Measurements from ENCODE around the gene AKAIN1.

The AKAIN1 gene

GRCh38 chr18:5167831-5168230 is 29.2 kb downstream of the AKAIN1 start:
- Histone ChIP-seq H3K36me3 (ENCODE audit: insufficient read depth, low read length) (no peaks in the 10 kb centered on the region), H3K27ac (no peak overlapping the region), H3K9me3 (ENCODE audit: low read depth, low read length) (no peaks in the 10 kb centered on the region), H3K4me3 (no peak overlapping the region), H3K9ac (ENCODE audit: insufficient read length) (no peak overlapping the region)
- TF ChIP-seq FOXP2 (optimal IDR thresholded peaks at IDR 0.05; ENCODE audit: control extremely low read depth, extremely low read length, insufficient read depth) (no peak), POLR2AphosphoS5 (IDR thresholded peaks at IDR 0.05; ENCODE audit: borderline replicate concordance, low read depth, low read length) (no peak), EZH2 (IDR thresholded peaks at IDR 0.05) (no peak)
- DNase-seq (ENCODE audit: low read depth, low spot score), result no peak

GRCh38 chr18:5166606-5167280 is 30.3 kb downstream of the AKAIN1 start:
- H3K9ac ChIP-seq (ENCODE audit: insufficient read length), result no peak overlapping the region
- TF ChIP-seq POLR2AphosphoS5 (IDR thresholded peaks at IDR 0.05; ENCODE audit: borderline replicate concordance, low read depth, low read length), result no peak
- TF ChIP-seq EZH2 (IDR thresholded peaks at IDR 0.05), result no peak
- no peak for TF ChIP-seq FOXP2 (optimal IDR thresholded peaks at IDR 0.05; ENCODE audit: control extremely low read depth, extremely low read length, insufficient read depth)
- no peak for DNase-seq (ENCODE audit: low read depth, low spot score)
- H3K27ac ChIP-seq, result no peak overlapping the region
- H3K4me3 ChIP-seq, result no peak overlapping the region
- H3K9me3 ChIP-seq (ENCODE audit: low read depth, low read length), result no peaks in the 10 kb centered on the region
- no peaks in the 10 kb centered on the region for H3K36me3 ChIP-seq (ENCODE audit: insufficient read depth, low read length)

GRCh38 chr18:5164903-5165302 is 32.2 kb downstream of the AKAIN1 start:
- H3K9me3 ChIP-seq (ENCODE audit: low read depth, low read length), result no peaks in the 10 kb centered on the region
- no peak overlapping the region for H3K27ac ChIP-seq
- TF ChIP-seq FOXP2 (optimal IDR thresholded peaks at IDR 0.05; ENCODE audit: control extremely low read depth, extremely low read length, insufficient read depth) (no peak), POLR2AphosphoS5 (IDR thresholded peaks at IDR 0.05; ENCODE audit: borderline replicate concordance, low read depth, low read length) (no peak), EZH2 (IDR thresholded peaks at IDR 0.05) (no peak)
- no peak for DNase-seq (ENCODE audit: low read depth, low spot score)
- no peak overlapping the region for H3K9ac ChIP-seq (ENCODE audit: insufficient read length)
- no peaks in the 10 kb centered on the region for H3K36me3 ChIP-seq (ENCODE audit: insufficient read depth, low read length)
- no peak overlapping the region for H3K4me3 ChIP-seq

- DNase-seq (ENCODE audit: low read depth, low spot score), result no peak
- H3K9ac ChIP-seq (ENCODE audit: insufficient read length), result no peak overlapping the region
- H3K27ac ChIP-seq, result no peak overlapping the region
- H3K4me3 ChIP-seq, result no peak overlapping the region
- TF ChIP-seq POLR2AphosphoS5 (IDR thresholded peaks at IDR 0.05; ENCODE audit: borderline replicate concordance, low read depth, low read length), result no peak
- TF ChIP-seq EZH2 (IDR thresholded peaks at IDR 0.05), result no peak
- no peak for TF ChIP-seq FOXP2 (optimal IDR thresholded peaks at IDR 0.05; ENCODE audit: control extremely low read depth, extremely low read length, insufficient read depth)
- no peaks in the 10 kb centered on the region for H3K9me3 ChIP-seq (ENCODE audit: low read depth, low read length)
- no peaks in the 10 kb centered on the region for H3K36me3 ChIP-seq (ENCODE audit: insufficient read depth, low read length)
Measured at GRCh38 chr18:5162111-5162510, 34.9 kb downstream of the AKAIN1 start.

GRCh38 chr18:5159080-5159479 is 38.0 kb downstream of the AKAIN1 start:
- Histone ChIP-seq H3K9ac (ENCODE audit: insufficient read length) (no peak overlapping the region), H3K36me3 (ENCODE audit: insufficient read depth, low read length) (no peaks in the 10 kb centered on the region), H3K9me3 (ENCODE audit: low read depth, low read length) (no peaks in the 10 kb centered on the region), H3K27ac (no peak overlapping the region), H3K4me3 (no peak overlapping the region)
- DNase-seq (ENCODE audit: low read depth, low spot score), result no peak
- TF ChIP-seq FOXP2 (optimal IDR thresholded peaks at IDR 0.05; ENCODE audit: control extremely low read depth, extremely low read length, insufficient read depth) (no peak), POLR2AphosphoS5 (IDR thresholded peaks at IDR 0.05; ENCODE audit: borderline replicate concordance, low read depth, low read length) (no peak), EZH2 (IDR thresholded peaks at IDR 0.05) (no peak)

- Histone ChIP-seq H3K27ac (no peak overlapping the region), H3K4me3 (no peak overlapping the region), H3K36me3 (ENCODE audit: insufficient read depth, low read length) (no peaks in the 10 kb centered on the region), H3K9ac (ENCODE audit: insufficient read length) (no peak overlapping the region), H3K9me3 (ENCODE audit: low read depth, low read length) (no peaks in the 10 kb centered on the region)
- DNase-seq (ENCODE audit: low read depth, low spot score), result no peak
- TF ChIP-seq EZH2 (IDR thresholded peaks at IDR 0.05) (no peak), FOXP2 (optimal IDR thresholded peaks at IDR 0.05; ENCODE audit: control extremely low read depth, extremely low read length, insufficient read depth) (no peak), POLR2AphosphoS5 (IDR thresholded peaks at IDR 0.05; ENCODE audit: borderline replicate concordance, low read depth, low read length) (no peak)
Measured at GRCh38 chr18:5158587-5158986, 38.5 kb downstream of the AKAIN1 start.

GRCh38 chr18:5158172-5158571 is 38.9 kb downstream of the AKAIN1 start:
- TF ChIP-seq FOXP2 (optimal IDR thresholded peaks at IDR 0.05; ENCODE audit: control extremely low read depth, extremely low read length, insufficient read depth) (no peak), POLR2AphosphoS5 (IDR thresholded peaks at IDR 0.05; ENCODE audit: borderline replicate concordance, low read depth, low read length) (no peak), EZH2 (IDR thresholded peaks at IDR 0.05) (no peak)
- Histone ChIP-seq H3K9me3 (ENCODE audit: low read depth, low read length) (no peaks in the 10 kb centered on the region), H3K36me3 (ENCODE audit: insufficient read depth, low read length) (no peaks in the 10 kb centered on the region), H3K9ac (ENCODE audit: insufficient read length) (no peak overlapping the region), H3K27ac (no peak overlapping the region), H3K4me3 (no peak overlapping the region)
- DNase-seq (ENCODE audit: low read depth, low spot score), result no peak

GRCh38 chr18:5155907-5156287 is 41.2 kb downstream of the AKAIN1 start:
- Histone ChIP-seq H3K27ac (no peak overlapping the region), H3K4me3 (no peak overlapping the region), H3K9me3 (ENCODE audit: low read depth, low read length) (no peaks in the 10 kb centered on the region), H3K36me3 (ENCODE audit: insufficient read depth, low read length) (no peaks in the 10 kb centered on the region), H3K9ac (ENCODE audit: insufficient read length) (no peak overlapping the region)
- no peak for TF ChIP-seq FOXP2 (optimal IDR thresholded peaks at IDR 0.05; ENCODE audit: control extremely low read depth, extremely low read length, insufficient read depth)
- TF ChIP-seq POLR2AphosphoS5 (IDR thresholded peaks at IDR 0.05; ENCODE audit: borderline replicate concordance, low read depth, low read length), result no peak
- no peak for TF ChIP-seq EZH2 (IDR thresholded peaks at IDR 0.05)
- no peak for DNase-seq (ENCODE audit: low read depth, low spot score)

Data from SK-N-MC (cell line).